A673 (cell line): Measurements from ENCODE around the gene DUSP8.
"Not testable (repeated sequence)": the region's sequence is repeated elsewhere in the genome, so short reads cannot be mapped to it uniquely, and the experiment has no call there.

Experiments
- EZH2 ChIP-seq: fragments of 200-600 bp; sonication (generic); IDR thresholded peaks from 2 replicates; pipeline ENCODE4 v1.6.1; 2017; ENCODE audit warnings: borderline replicate concordance, low read depth, mild to moderate bottlenecking, mixed read lengths, antibody characterized with exemption, low read length; ENCODE audit not compliant: poor library complexity, severe bottlenecking
- TF ChIP-seq, protein P1 (sequence below): fragments of 300-800, 200-600 bp; sonication (generic); conservative IDR thresholded peaks from 2 replicates; pipeline ENCODE4 v1.5.1; 2017; ENCODE audit warnings: low read depth, mild to moderate bottlenecking, antibody characterized with exemption, low read length, moderate library complexity, mixed read lengths

DNA sequence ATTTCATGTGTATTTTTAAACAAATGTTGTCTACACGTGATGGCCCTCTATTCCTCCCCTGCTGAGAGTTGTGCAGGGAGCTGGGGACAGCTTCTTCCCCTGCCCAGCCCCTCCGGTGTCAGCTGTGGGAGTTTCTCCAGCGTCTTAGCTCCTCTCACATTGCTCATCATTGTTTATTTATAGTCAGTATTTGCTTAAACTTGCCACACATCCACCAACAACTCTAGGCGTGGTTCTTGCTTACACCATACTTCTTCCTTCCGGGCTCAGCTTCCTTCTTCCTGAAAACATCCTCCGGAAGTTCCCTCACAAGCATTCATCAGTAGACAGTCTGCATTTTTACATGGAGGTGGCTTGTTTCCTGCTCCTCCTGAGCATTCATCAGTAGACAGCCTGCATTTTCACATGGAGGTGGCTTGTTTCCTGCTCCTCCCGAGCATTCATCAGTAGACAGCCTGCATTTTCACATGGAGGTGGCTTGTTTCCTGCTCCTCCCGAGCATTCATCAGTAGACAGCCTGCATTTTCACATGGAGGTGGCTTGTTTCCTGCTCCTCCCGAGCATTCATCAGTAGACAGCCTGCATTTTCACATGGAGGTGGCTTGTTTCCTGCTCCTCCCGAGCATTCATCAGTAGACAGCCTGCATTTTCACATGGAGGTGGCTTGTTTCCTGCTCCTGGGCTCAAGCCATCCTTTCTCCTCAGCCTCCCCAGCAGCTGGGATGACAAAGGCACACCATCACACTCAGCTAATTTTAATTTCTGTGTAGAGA lies 17.3 kb upstream of the DUSP8 start:
- TF ChIP-seq, protein P1, sequence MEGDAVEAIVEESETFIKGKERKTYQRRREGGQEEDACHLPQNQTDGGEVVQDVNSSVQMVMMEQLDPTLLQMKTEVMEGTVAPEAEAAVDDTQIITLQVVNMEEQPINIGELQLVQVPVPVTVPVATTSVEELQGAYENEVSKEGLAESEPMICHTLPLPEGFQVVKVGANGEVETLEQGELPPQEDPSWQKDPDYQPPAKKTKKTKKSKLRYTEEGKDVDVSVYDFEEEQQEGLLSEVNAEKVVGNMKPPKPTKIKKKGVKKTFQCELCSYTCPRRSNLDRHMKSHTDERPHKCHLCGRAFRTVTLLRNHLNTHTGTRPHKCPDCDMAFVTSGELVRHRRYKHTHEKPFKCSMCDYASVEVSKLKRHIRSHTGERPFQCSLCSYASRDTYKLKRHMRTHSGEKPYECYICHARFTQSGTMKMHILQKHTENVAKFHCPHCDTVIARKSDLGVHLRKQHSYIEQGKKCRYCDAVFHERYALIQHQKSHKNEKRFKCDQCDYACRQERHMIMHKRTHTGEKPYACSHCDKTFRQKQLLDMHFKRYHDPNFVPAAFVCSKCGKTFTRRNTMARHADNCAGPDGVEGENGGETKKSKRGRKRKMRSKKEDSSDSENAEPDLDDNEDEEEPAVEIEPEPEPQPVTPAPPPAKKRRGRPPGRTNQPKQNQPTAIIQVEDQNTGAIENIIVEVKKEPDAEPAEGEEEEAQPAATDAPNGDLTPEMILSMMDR, result not testable (repeated sequence)
- not testable (repeated sequence) for TF ChIP-seq EZH2
